HG02763 (cell line): ENCODE measurements around the gene RNASEH1.
A peak's percentile ranks its signal among the peaks of the same experiment; 100 is the strongest.

Source experiments
- ATAC-seq: cut with Tn5 transposase; IDR thresholded peaks from one replicate; pipeline ENCODE4 v1.9.1; 2021; ENCODE audit warnings: mild to moderate bottlenecking, moderate library complexity; ENCODE audit not compliant: unreplicated experiment

Gene RNASEH1

GRCh38 chr2:3563521-3563976, 5.4 kb upstream of the RNASEH1 start:
- peak; percentile 54 for ATAC-seq

- ATAC-seq = peak; percentile 22
These were observed 411 bp downstream of the RNASEH1 start for GRCh38 chr2:3557639-3558204.

GRCh38 chr2:3553946-3554345, 4.2 kb downstream of the RNASEH1 start:
- ATAC-seq = no peak

GRCh38 chr2:3547915-3548314, 10.2 kb downstream of the RNASEH1 start:
- no peak for ATAC-seq

GRCh38 chr2:3545788-3546478, 12.2 kb downstream of the RNASEH1 start:
- ATAC-seq = no peak

GRCh38 chr2:3543023-3543683, 15.0 kb downstream of the RNASEH1 start:
- no peak for ATAC-seq

- no peak for ATAC-seq
These were observed 16.0 kb downstream of the RNASEH1 start for GRCh38 chr2:3542107-3542506.

GRCh38 chr2:3539836-3540235, 18.3 kb downstream of the RNASEH1 start:
- ATAC-seq = no peak

- no peak for ATAC-seq
These were observed 21.2 kb downstream of the RNASEH1 start for GRCh38 chr2:3536682-3537632.

- no peak for ATAC-seq
These were observed 22.1 kb downstream of the RNASEH1 start for GRCh38 chr2:3535794-3536681.

GRCh38 chr2:3535467-3535793, 22.7 kb downstream of the RNASEH1 start:
- no peak for ATAC-seq

GRCh38 chr2:3534251-3534814, 23.8 kb downstream of the RNASEH1 start:
- ATAC-seq = no peak

- ATAC-seq = no peak
These were observed 24.3 kb downstream of the RNASEH1 start for GRCh38 chr2:3533836-3534235.

GRCh38 chr2:3532941-3533340, 25.2 kb downstream of the RNASEH1 start:
- no peak for ATAC-seq

GRCh38 chr2:3529316-3530025, 28.7 kb downstream of the RNASEH1 start:
- no peak for ATAC-seq

GRCh38 chr2:3527886-3528785, 30.0 kb downstream of the RNASEH1 start:
- no peak for ATAC-seq

- ATAC-seq = no peak
These were observed 31.3 kb downstream of the RNASEH1 start for GRCh38 chr2:3526871-3527270.

GRCh38 chr2:3523551-3524041, 34.5 kb downstream of the RNASEH1 start:
- ATAC-seq = no peak
